Embryonic facial prominence (tissue), 1 donor: ENCODE data around the gene HS3ST3A1.

Experiments
- DNase-seq: peaks from one replicate; pipeline ENCODE4 v3.0.0-alpha.2; 2016; ENCODE audit errors: extremely low spot score

HS3ST3A1 gene

DNA sequence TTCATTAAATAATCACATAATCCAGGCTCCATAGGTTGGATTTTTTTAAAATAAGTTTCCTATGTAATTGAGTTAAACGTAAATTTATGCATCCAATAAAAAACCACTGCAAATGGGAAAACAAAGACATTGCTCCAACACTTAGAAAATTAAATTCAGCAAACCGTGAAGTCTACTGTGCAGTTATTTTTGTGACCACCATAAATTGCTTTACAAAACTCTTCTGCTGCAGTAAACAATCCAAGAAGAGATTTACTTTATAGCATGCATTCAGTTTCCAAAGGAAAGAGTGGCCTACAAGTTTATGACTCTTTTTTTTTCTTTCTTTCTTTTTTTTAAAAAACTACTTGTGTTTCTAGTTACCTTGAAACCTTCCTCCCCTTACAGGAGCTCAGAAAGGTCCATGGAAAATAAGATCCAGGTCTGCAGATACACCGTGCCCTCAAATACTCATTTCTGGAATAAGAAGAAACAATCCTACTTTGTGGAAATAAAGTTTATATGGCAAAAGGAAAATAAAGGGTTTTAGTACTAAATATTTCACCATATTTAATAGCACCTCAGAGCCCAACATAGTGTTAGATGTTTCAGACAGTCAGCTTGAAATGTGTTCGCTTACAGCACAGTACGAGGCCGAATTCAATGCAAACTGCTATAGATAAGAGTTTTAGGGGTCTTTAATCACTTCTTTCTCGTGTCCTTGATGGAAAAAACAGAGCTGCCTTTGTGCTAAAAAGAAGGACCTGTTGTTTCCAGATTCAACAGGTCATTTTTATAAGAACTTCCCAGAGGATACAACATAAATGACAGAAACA, 3.2 kb downstream of the HS3ST3A1 start:
- no peak for DNase-seq

DNA sequence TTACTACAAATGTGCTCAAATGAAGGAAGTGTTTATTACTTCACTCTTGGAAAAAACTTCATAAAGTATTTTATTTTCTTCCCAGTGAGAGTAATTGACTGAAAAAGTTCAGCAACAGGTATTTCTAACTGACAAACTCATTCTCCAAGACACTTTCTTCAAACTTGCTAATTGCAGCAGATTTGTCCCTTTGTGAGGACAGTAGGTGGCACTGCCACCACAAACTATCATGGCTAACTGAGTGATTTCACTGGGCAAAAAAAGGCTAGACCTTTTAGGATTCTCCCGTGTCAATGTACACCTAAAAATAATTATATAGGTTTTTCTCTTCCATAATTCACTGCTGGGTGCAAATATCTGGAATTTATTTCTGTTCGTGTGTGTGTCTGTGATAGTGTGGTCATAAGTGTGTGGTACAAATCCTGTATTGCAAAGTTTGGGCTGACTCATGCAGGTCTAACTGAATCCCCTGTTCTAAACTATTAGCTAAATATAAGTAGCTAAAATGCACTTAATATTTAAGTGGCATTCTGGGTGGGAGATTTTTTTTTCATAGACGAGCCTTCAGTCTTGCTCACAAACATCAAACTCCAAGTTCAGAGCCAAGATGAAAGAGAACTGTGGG, 3.9 kb downstream of the HS3ST3A1 start:
- no peak for DNase-seq

GRCh38 chr17:13596241-13596923, 5.3 kb downstream of the HS3ST3A1 start:
- DNase-seq, result no peak

DNA sequence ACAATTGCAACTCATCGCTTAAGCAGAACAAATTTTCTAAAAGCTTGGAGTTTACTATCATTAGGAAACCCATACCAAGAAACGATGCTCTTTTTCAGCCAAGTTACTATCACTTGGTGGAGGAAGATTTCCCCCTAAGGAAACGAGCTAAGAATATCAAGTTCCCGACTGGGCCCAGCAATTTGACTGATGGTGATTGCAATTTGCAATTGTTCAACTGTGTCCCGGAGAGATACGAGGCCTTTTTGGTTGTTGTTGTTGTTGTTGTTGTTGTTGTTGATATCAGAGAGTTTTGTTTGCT, 6.2 kb downstream of the HS3ST3A1 start:
- no peak for DNase-seq

GRCh38 chr17:13594762-13595598, 6.7 kb downstream of the HS3ST3A1 start:
- peak; percentile 80 for DNase-seq

DNA sequence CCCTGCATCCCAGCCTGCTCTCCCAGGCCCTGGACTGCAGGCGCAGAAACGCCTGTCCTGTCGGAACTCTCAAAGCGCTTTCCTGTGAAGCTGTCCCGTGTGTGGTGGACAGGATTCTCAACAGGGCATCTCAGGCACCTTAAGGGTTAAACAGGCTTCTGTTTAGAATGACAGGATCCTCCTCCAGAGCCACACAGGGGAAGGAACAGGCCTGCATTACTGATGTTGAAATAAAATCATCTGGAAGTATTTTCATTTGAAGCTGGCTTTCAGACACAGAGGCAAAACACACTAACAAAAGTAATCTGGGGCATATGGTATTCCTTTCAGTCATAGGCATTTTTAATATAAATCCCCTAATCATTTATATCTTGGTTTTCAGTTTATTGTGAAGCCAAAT, 7.4 kb downstream of the HS3ST3A1 start:
- peak; percentile 59 for DNase-seq

GRCh38 chr17:13593757-13594156, 8.0 kb downstream of the HS3ST3A1 start:
- no peak for DNase-seq

GRCh38 chr17:13593021-13593751, 8.5 kb downstream of the HS3ST3A1 start:
- DNase-seq, result no peak

DNA sequence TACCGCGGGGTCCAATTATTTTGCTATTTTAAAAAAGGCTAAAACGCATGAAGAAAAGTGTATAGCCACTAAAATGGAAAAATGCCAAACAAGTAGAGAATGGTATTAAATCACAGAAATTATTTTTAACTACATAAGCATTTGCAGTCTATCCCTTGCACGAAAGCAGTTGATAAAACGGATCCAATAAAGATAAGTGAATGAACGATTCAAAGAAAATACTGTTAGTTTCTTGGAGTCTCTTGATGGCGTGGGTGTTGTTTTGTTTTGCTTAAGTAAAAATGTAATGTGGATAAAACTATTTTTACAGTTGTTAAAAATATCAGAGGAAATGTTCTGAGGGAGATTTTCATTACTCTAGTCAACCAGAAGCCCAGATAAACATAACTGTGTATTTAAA, 9.3 kb downstream of the HS3ST3A1 start:
- no peak for DNase-seq

GRCh38 chr17:13590441-13590840, 11.3 kb downstream of the HS3ST3A1 start:
- DNase-seq, result no peak

- DNase-seq, result no peak
Observed at GRCh38 chr17:13589658-13590057, 12.1 kb downstream of the HS3ST3A1 start.

DNA sequence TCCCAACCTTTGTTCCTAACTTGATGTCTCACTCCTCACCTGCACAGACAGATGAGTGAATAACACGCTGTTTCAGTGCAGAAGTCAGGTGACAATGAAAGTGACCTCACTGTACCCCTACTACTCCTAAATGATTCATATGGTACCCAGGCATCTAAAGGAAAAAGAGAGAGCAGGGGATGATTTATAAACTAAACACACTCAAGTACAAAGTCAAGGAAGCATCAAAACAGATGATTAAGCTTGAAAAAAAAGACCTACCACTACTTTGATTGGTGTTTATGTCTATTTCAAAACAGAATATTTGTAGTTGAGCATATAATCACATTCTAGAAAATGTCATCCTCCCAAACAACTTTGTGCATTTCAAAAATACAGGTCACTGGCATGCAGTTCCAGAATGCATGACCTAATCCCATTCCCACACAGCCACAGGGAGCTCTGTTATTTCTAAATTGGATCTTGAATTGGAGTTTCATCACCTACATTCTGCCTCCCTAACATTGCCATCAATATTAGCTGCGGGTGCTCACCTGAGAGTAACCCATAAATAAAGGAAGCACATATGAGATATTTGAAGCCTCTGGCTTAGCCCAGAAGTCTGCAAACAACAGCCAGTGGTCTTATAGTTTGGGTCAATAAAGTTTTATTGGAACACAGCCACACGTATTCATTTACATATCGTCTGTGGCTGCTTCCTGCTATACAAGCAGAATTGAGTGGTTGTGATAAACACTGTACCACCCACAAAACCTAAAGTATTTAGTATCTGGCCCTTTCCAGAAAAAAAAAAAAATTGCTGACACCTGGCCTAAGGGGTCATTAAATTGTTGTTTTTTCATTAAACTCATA, 14.0 kb downstream of the HS3ST3A1 start:
- no peak for DNase-seq

GRCh38 chr17:13584701-13585080, 17.0 kb downstream of the HS3ST3A1 start:
- no peak for DNase-seq

DNA sequence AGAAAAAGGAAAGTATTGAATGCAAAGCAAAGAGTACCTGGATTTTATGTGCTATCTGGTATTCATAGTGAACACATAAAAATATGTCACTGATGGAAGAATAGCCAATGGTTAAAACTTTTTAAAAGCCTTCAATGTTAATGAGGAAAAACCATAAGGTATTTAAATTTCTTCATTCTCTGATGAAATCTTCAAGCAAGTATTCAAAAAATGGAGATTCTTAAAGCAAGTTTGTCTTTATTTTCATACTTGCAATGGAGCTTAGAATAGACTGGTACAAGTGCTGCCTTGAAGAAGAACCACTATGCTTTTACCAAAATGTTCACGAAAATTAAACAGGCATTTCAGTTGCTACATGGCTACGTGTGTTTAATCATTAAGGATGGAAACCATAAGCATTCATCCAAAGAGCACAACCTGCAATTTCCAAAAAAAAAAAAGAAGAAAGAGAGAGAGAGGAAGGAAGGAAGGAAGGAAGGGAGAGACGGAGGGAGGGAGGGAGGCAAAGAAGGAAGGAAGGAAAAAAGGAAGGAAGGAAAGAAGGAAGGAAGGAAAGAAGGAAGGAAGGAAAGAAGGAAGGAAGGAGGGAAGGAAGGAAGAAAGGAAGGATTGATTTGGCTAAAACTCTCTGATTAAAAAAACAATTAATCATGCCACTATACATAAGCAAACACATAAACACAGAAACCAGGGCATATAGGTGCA, 17.6 kb downstream of the HS3ST3A1 start:
- DNase-seq, result no peak

DNA sequence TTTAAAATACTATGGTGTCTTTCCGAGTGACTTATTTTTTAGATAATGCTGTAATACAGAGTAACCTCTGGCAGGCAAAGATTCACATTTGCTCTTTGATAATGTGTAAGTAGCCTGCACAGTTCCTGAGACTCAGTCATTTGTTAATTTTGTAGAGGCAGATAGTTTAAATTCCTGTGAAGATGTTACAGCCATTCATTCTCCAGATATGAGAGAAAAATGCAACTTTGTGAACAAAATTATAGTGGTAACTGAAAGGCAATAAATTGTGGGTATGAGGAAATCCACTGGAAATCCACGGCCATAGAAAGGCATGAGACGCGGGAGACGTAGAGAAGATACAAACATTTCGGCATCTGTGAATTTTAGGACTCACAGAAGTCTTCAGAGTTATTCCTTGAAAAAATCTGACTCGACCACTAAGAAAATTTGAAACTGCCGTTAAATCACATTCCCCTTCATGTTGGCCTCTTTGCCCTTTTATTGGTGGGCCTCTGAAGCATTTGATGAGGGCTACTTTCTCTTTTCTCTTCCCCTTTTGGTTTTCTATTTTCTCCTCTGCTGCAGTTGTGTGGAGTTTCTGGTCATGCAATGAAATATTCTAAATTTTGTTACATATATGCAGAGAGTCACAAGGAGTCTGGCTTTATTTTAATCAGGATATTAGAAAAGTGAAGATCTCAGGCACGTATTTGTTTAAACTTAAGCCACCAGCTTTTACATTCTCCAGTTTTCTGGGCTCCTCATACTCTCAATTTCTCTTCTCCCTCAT, 18.8 kb downstream of the HS3ST3A1 start:
- no peak for DNase-seq

GRCh38 chr17:13581925-13582324, 19.8 kb downstream of the HS3ST3A1 start:
- no peak for DNase-seq

- no peak for DNase-seq
Observed at GRCh38 chr17:13580790-13581189, 20.9 kb downstream of the HS3ST3A1 start.

- no peak for DNase-seq
Observed at GRCh38 chr17:13576661-13577526, 24.8 kb downstream of the HS3ST3A1 start.
